ENCODE results near the gene SPOCK1. TPM values are rescaled to one million over a fixed set of nuclear protein-coding genes. Genes with fewer than 3 reads are reported as not detected.
"Not testable (repeated sequence)": the region's sequence is repeated elsewhere in the genome, so short reads cannot be mapped to it uniquely, and the experiment has no call there.

Gene SPOCK1
- polyA plus RNA-seq, 4 donors: 6.4 to 11.5 (median 10.0) TPM

GRCh38 chr5:137273511-137273910, 225.6 kb downstream of the SPOCK1 start:
- no peak for DNase-seq (ENCODE audit: low read depth in 4 of 4, low spot score in 2 of 4)

GRCh38 chr5:137272831-137273230, 226.3 kb downstream of the SPOCK1 start:
- no peak for DNase-seq (ENCODE audit: low read depth in 4 of 4, low spot score in 2 of 4)

GRCh38 chr5:137269946-137270345, 229.2 kb downstream of the SPOCK1 start:
- no peak for DNase-seq (ENCODE audit: low read depth in 4 of 4, low spot score in 2 of 4)

GRCh38 chr5:137269274-137269673, 229.9 kb downstream of the SPOCK1 start:
- no peak for DNase-seq (ENCODE audit: low read depth in 4 of 4, low spot score in 2 of 4)

GRCh38 chr5:137268646-137269045, 230.5 kb downstream of the SPOCK1 start:
- no peak for DNase-seq (ENCODE audit: low read depth in 4 of 4, low spot score in 2 of 4)

- DNase-seq (ENCODE audit: low read depth in 4 of 4, low spot score in 2 of 4): no peak
These were observed 232.9 kb downstream of the SPOCK1 start for GRCh38 chr5:137266186-137266585.

- no peak for DNase-seq (ENCODE audit: low read depth in 4 of 4, low spot score in 2 of 4)
These were observed 233.7 kb downstream of the SPOCK1 start for GRCh38 chr5:137265457-137265856.

- DNase-seq (ENCODE audit: low read depth in 4 of 4, low spot score in 2 of 4): no peak
These were observed 234.6 kb downstream of the SPOCK1 start for GRCh38 chr5:137264573-137264972.

- no peak for DNase-seq (ENCODE audit: low read depth in 4 of 4, low spot score in 2 of 4)
These were observed 235.1 kb downstream of the SPOCK1 start for GRCh38 chr5:137264041-137264440.

GRCh38 chr5:137263371-137264005, 235.6 kb downstream of the SPOCK1 start:
- no peak for DNase-seq (ENCODE audit: low read depth in 4 of 4, low spot score in 2 of 4)

GRCh38 chr5:137262818-137263217, 236.3 kb downstream of the SPOCK1 start:
- DNase-seq (ENCODE audit: low read depth in 4 of 4, low spot score in 2 of 4): no peak

GRCh38 chr5:137260820-137261695, 238.1 kb downstream of the SPOCK1 start:
- DNase-seq (ENCODE audit: low read depth in 4 of 4, low spot score in 2 of 4): no peak

GRCh38 chr5:137259115-137259514, 240.0 kb downstream of the SPOCK1 start:
- not testable (repeated sequence) for DNase-seq (ENCODE audit: low read depth in 4 of 4, low spot score in 2 of 4)

GRCh38 chr5:137254119-137255090, 244.7 kb downstream of the SPOCK1 start:
- DNase-seq (ENCODE audit: low read depth in 4 of 4, low spot score in 2 of 4): no peak

- DNase-seq (ENCODE audit: low read depth in 4 of 4, low spot score in 2 of 4): no peak
These were observed 246.6 kb downstream of the SPOCK1 start for GRCh38 chr5:137252512-137252911.

GRCh38 chr5:137250421-137250820, 248.7 kb downstream of the SPOCK1 start:
- DNase-seq (ENCODE audit: low read depth in 4 of 4, low spot score in 2 of 4): no peak

GRCh38 chr5:137248527-137248926, 250.6 kb downstream of the SPOCK1 start:
- no peak for DNase-seq (ENCODE audit: low read depth in 4 of 4, low spot score in 2 of 4)

GRCh38 chr5:137245438-137245837, 253.7 kb downstream of the SPOCK1 start:
- DNase-seq (ENCODE audit: low read depth in 4 of 4, low spot score in 2 of 4): no peak

- DNase-seq (ENCODE audit: low read depth in 4 of 4, low spot score in 2 of 4): no peak
These were observed 258.8 kb downstream of the SPOCK1 start for GRCh38 chr5:137240285-137240684.

- DNase-seq (ENCODE audit: low read depth in 4 of 4, low spot score in 2 of 4): no peak
These were observed 262.1 kb downstream of the SPOCK1 start for GRCh38 chr5:137236849-137237507.

Measured in left renal cortex interstitium (tissue), 4 donors.